Astrocyte (in vitro differentiated cells and primary cell): Measurements from ENCODE around the gene TEC. TPM values are rescaled to one million over a fixed set of nuclear protein-coding genes. Genes with fewer than 3 reads are reported as not detected.
"Not testable (repeated sequence)": the region's sequence is repeated elsewhere in the genome, so short reads cannot be mapped to it uniquely, and the experiment has no call there.

Experiments
- DNase-seq: peaks from one replicate; pipeline ENCODE4 v3.0.0-alpha.2; 2010; ENCODE audit warnings: low read depth
- FAIRE-seq: peaks from 2 replicates; lab custom pipeline; 2011; peaks lifted over from hg19 to GRCh38; lab: Jason Lieb, UNC
- H2AFZ ChIP-seq: 2 replicates; pipeline ENCODE4 v1.6.0; 2012; ENCODE audit warnings: low read depth, low read length, inconsistent platforms
- H3K27ac ChIP-seq: 2 replicates; pipeline ENCODE4 v1.5.1; 2011; ENCODE audit warnings: low read depth, low read length, inconsistent platforms
- H3K27me3 ChIP-seq: 2 replicates; pipeline ENCODE4 v1.6.0; 2011; ENCODE audit warnings: low read length, inconsistent platforms; ENCODE audit not compliant: insufficient read depth
- H3K36me3 ChIP-seq: 2 replicates; pipeline ENCODE4 v1.5.1; 2011; ENCODE audit warnings: low read length, inconsistent platforms; ENCODE audit not compliant: insufficient read depth
- H3K4me1 ChIP-seq: 2 replicates; pipeline ENCODE4 v1.5.1; 2011; ENCODE audit warnings: low read length, inconsistent platforms; ENCODE audit not compliant: insufficient read depth
- H3K4me2 ChIP-seq: 2 replicates; pipeline ENCODE4 v1.6.0; 2012; ENCODE audit warnings: low read length, inconsistent platforms
- H3K4me3 ChIP-seq: 2 replicates; pipeline ENCODE4 v1.5.1; 2011; ENCODE audit warnings: low read depth, mild to moderate bottlenecking, low read length, inconsistent platforms; ENCODE audit not compliant: insufficient read depth
- H3K79me2 ChIP-seq: 2 replicates; pipeline ENCODE4 v1.6.0; 2012; ENCODE audit warnings: mild to moderate bottlenecking, low read length, inconsistent platforms; ENCODE audit not compliant: insufficient read depth
- H3K9ac ChIP-seq: 2 replicates; pipeline ENCODE4 v1.6.0; 2012; ENCODE audit warnings: mild to moderate bottlenecking, low read length, inconsistent platforms
- H3K9me3 ChIP-seq: 2 replicates; pipeline ENCODE4 v1.5.1; 2012; ENCODE audit warnings: low read depth, mild to moderate bottlenecking, low read length, inconsistent platforms; ENCODE audit not compliant: insufficient read depth
- H4K20me1 ChIP-seq: 2 replicates; pipeline ENCODE4 v1.6.0; 2012; ENCODE audit warnings: low read length, inconsistent platforms; ENCODE audit not compliant: insufficient read depth
- H3K27ac Mint-ChIP-seq: one replicate; pipeline ENCODE4 v1.8.0; 2021; ENCODE audit warnings: mild to moderate bottlenecking, mixed read lengths; ENCODE audit not compliant: unreplicated experiment
- H3K27me3 Mint-ChIP-seq: one replicate; pipeline ENCODE4 v1.8.0; 2021; ENCODE audit warnings: low read depth, mixed read lengths; ENCODE audit not compliant: unreplicated experiment
- H3K36me3 Mint-ChIP-seq: one replicate; pipeline ENCODE4 v1.8.0; 2021; ENCODE audit warnings: low read depth, mixed read lengths; ENCODE audit not compliant: unreplicated experiment
- H3K4me1 Mint-ChIP-seq: one replicate; pipeline ENCODE4 v1.8.0; 2021; ENCODE audit warnings: low read depth, mixed read lengths; ENCODE audit not compliant: unreplicated experiment
- H3K4me3 Mint-ChIP-seq: one replicate; pipeline ENCODE4 v1.8.0; 2021; ENCODE audit warnings: mild to moderate bottlenecking, moderate library complexity, mixed read lengths; ENCODE audit not compliant: unreplicated experiment
- H3K9me3 Mint-ChIP-seq: one replicate; pipeline ENCODE4 v1.8.0; 2021; ENCODE audit warnings: mild to moderate bottlenecking, mixed read lengths; ENCODE audit not compliant: unreplicated experiment
- EZH2 ChIP-seq: IDR thresholded peaks from 2 replicates; pipeline ENCODE4 v1.6.1; 2012; ENCODE audit warnings: mild to moderate bottlenecking, low read length, inconsistent platforms; ENCODE audit not compliant: insufficient read depth
- total RNA-seq: library from RNA; stranded (reverse); gene quantifications from 2 replicates; pipeline ENCODE4 v1.2.1, GENCODE V29; 2021
- TF ChIP-seq, protein P1 (sequence below): IDR thresholded peaks from 2 replicates; pipeline ENCODE4 v1.5.1; 2011; ENCODE audit warnings: low read depth, mild to moderate bottlenecking, inconsistent platforms, low read length, moderate library complexity; ENCODE audit not compliant: insufficient read depth

The TEC gene
- total RNA-seq, 1 donor from 2014 or later, result 0.61 TPM

- Mint-ChIP-seq H3K27me3 (peaks cover 2% of the 10 kb centered on the region), H3K36me3 (no peaks in the 10 kb centered on the region), H3K27ac (no peak overlapping the region), H3K4me3 (no peak overlapping the region), H3K4me1 (no peaks in the 10 kb centered on the region), H3K9me3 (peaks cover 3% of the 10 kb centered on the region)
- H3K4me2 ChIP-seq, result no peak overlapping the region
- H3K4me1 ChIP-seq, result no peaks in the 10 kb centered on the region
- TF ChIP-seq, protein P1, sequence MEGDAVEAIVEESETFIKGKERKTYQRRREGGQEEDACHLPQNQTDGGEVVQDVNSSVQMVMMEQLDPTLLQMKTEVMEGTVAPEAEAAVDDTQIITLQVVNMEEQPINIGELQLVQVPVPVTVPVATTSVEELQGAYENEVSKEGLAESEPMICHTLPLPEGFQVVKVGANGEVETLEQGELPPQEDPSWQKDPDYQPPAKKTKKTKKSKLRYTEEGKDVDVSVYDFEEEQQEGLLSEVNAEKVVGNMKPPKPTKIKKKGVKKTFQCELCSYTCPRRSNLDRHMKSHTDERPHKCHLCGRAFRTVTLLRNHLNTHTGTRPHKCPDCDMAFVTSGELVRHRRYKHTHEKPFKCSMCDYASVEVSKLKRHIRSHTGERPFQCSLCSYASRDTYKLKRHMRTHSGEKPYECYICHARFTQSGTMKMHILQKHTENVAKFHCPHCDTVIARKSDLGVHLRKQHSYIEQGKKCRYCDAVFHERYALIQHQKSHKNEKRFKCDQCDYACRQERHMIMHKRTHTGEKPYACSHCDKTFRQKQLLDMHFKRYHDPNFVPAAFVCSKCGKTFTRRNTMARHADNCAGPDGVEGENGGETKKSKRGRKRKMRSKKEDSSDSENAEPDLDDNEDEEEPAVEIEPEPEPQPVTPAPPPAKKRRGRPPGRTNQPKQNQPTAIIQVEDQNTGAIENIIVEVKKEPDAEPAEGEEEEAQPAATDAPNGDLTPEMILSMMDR, result no peak
- no peak for TF ChIP-seq EZH2
- H3K27ac ChIP-seq, result no peak overlapping the region
- H4K20me1 ChIP-seq, result no peaks in the 10 kb centered on the region
- no peak overlapping the region for H2AFZ ChIP-seq
- no peaks in the 10 kb centered on the region for H3K79me2 ChIP-seq
- H3K9me3 ChIP-seq, result no peaks in the 10 kb centered on the region
- no peak overlapping the region for H3K9ac ChIP-seq
- H3K36me3 ChIP-seq, result no peaks in the 10 kb centered on the region
- no peaks in the 10 kb centered on the region for H3K27me3 ChIP-seq
- DNase-seq (no peak), FAIRE-seq (no peak)
- no peak overlapping the region for H3K4me3 ChIP-seq
Observed at GRCh38 chr4:48297256-48297846, 27.7 kb upstream of the TEC start.

DNA sequence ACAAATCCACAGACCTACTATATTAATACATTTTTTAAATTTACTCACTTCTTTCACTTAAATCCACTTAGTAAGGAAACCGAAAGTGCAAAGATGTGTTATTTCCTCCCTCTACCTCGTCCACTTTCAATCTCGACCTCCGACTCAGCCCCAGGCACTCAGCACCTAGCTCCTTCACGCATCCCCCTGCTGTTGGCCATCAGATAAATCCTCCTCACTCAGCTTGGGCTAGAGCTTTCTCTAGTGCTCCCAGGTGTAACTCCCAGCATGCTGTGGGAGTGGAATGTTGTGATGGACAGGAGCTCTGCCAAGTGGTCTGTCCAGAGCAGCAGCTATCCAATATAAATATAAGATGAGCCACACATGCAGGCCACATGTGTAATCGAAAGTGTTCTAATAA lies 26.7 kb upstream of the TEC start:
- no peaks in the 10 kb centered on the region for H3K4me1 ChIP-seq
- Mint-ChIP-seq H3K4me1 (no peaks in the 10 kb centered on the region), H3K27ac (no peak overlapping the region), H3K4me3 (no peak overlapping the region), H3K27me3 (peaks cover 2% of the 10 kb centered on the region), H3K36me3 (no peaks in the 10 kb centered on the region), H3K9me3 (peaks cover 3% of the 10 kb centered on the region)
- H3K27ac ChIP-seq, result no peak overlapping the region
- H3K4me2 ChIP-seq, result no peak overlapping the region
- H2AFZ ChIP-seq, result no peak overlapping the region
- no peaks in the 10 kb centered on the region for H4K20me1 ChIP-seq
- no peaks in the 10 kb centered on the region for H3K79me2 ChIP-seq
- no peak for TF ChIP-seq EZH2
- TF ChIP-seq, protein P1, result no peak
- no peaks in the 10 kb centered on the region for H3K9me3 ChIP-seq
- H3K9ac ChIP-seq, result no peak overlapping the region
- DNase-seq (no peak), FAIRE-seq (no peak)
- H3K27me3 ChIP-seq, result no peaks in the 10 kb centered on the region
- no peaks in the 10 kb centered on the region for H3K36me3 ChIP-seq
- H3K4me3 ChIP-seq, result no peak overlapping the region

GRCh38 chr4:48295116-48295515 lies 25.5 kb upstream of the TEC start:
- no peaks in the 10 kb centered on the region for H3K27me3 ChIP-seq
- H3K9ac ChIP-seq, result no peak overlapping the region
- H4K20me1 ChIP-seq, result no peaks in the 10 kb centered on the region
- H2AFZ ChIP-seq, result no peak overlapping the region
- H3K4me1 ChIP-seq, result no peaks in the 10 kb centered on the region
- no peak for FAIRE-seq
- Mint-ChIP-seq H3K27ac (no peak overlapping the region), H3K27me3 (peaks cover 2% of the 10 kb centered on the region), H3K36me3 (no peaks in the 10 kb centered on the region), H3K4me3 (no peak overlapping the region), H3K9me3 (peaks cover 3% of the 10 kb centered on the region), H3K4me1 (no peaks in the 10 kb centered on the region)
- no peak overlapping the region for H3K4me2 ChIP-seq
- DNase-seq, result no peak
- no peaks in the 10 kb centered on the region for H3K79me2 ChIP-seq
- no peak overlapping the region for H3K27ac ChIP-seq
- H3K9me3 ChIP-seq, result no peaks in the 10 kb centered on the region
- TF ChIP-seq EZH2, result no peak
- TF ChIP-seq, protein P1, result no peak
- no peak overlapping the region for H3K4me3 ChIP-seq
- no peaks in the 10 kb centered on the region for H3K36me3 ChIP-seq

GRCh38 chr4:48292218-48292790 lies 22.7 kb upstream of the TEC start:
- H3K27ac Mint-ChIP-seq, H3K4me3 ChIP-seq, H2AFZ ChIP-seq, H3K4me1 Mint-ChIP-seq, H3K9ac ChIP-seq, H3K4me2 ChIP-seq, H3K4me1 ChIP-seq, H3K4me3 Mint-ChIP-seq, H3K79me2 ChIP-seq, H3K27ac ChIP-seq, H3K9me3 ChIP-seq, FAIRE-seq, H4K20me1 ChIP-seq, H3K27me3 ChIP-seq, H3K36me3 ChIP-seq, H3K27me3 Mint-ChIP-seq, H3K36me3 Mint-ChIP-seq, DNase-seq, H3K9me3 Mint-ChIP-seq: not testable (repeated sequence)
